DND-41 (cell line): ENCODE results near the gene VSX1.

Experiments used
- EZH2 ChIP-seq: IDR thresholded peaks from 3 replicates; pipeline ENCODE4 v1.6.1; 2012; ENCODE audit warnings: borderline replicate concordance, low read depth, mild to moderate bottlenecking, moderate library complexity, low read length, inconsistent platforms; ENCODE audit not compliant: severe bottlenecking
- TF ChIP-seq, protein P1 (sequence below): IDR thresholded peaks from 2 replicates; pipeline ENCODE4 v1.5.1; 2012; ENCODE audit warnings: borderline replicate concordance, low read length, moderate library complexity, mild to moderate bottlenecking; ENCODE audit not compliant: poor library complexity, severe bottlenecking; ENCODE audit errors: extremely low read depth

DNA sequence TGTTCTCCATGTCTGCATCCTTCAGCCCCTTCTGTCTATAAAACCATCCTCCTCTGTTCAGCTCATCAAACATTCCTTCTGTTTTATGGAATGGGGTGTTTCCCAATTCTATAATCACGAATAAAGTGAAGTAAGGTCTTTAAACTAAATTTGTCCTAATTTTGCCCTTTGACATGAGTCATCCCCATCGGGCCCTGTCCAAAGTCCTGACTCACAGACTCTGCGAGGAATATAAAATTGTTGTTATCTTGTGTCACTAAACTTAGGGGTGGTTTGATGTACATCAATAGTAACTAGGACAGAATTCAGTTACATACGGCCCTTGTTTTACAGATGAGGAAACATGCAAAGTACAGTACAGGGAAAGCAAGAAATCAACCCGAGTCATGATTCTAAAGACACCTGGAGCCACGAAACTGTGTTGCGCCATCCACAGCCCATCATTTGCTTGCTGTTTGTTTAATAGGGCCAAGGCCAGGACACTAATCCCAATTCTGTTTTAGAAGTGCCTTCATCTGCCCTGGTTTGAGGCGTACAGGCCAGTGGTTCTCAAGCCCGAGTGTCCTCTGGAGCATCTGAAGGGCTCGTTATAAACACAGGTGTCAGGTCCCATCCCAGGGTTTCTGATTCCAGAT lies 26.8 kb downstream of the VSX1 start:
- TF ChIP-seq, protein P1, sequence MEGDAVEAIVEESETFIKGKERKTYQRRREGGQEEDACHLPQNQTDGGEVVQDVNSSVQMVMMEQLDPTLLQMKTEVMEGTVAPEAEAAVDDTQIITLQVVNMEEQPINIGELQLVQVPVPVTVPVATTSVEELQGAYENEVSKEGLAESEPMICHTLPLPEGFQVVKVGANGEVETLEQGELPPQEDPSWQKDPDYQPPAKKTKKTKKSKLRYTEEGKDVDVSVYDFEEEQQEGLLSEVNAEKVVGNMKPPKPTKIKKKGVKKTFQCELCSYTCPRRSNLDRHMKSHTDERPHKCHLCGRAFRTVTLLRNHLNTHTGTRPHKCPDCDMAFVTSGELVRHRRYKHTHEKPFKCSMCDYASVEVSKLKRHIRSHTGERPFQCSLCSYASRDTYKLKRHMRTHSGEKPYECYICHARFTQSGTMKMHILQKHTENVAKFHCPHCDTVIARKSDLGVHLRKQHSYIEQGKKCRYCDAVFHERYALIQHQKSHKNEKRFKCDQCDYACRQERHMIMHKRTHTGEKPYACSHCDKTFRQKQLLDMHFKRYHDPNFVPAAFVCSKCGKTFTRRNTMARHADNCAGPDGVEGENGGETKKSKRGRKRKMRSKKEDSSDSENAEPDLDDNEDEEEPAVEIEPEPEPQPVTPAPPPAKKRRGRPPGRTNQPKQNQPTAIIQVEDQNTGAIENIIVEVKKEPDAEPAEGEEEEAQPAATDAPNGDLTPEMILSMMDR = no peak
- no peak for TF ChIP-seq EZH2
